CD4-positive, alpha-beta T cell (primary cell): Measurements from ENCODE around the gene PCK2. TPM values are rescaled to one million over a fixed set of nuclear protein-coding genes. Genes with fewer than 3 reads are reported as not detected.

ENCODE experiments used
- ATAC-seq: fragments of 200-7000 bp; cut with Tn5 transposase; one replicate; pipeline ENCODE4 v1.10.0; 2022; ENCODE audit warnings: mild to moderate bottlenecking; ENCODE audit not compliant: poor library complexity
- CTCF ChIA-PET: fragments of 350-600 bp; sonication (Branson Sonifier 250); formaldehyde crosslinking; loops from one replicate; lab custom pipeline; 2021; ENCODE audit warnings: antibody characterized with exemption, inconsistent platforms; lab: Charles Lee
- POLR2A ChIA-PET: fragments of 350-600 bp; sonication (Branson Sonifier 250); formaldehyde crosslinking; loops from one replicate; lab custom pipeline; 2021; ENCODE audit warnings: antibody characterized with exemption, inconsistent platforms; lab: Charles Lee
- DNase-seq, 14 experiments: peaks; one replicate each; pipeline ENCODE4 v3.0.0-alpha.2; 2013 to 2020; ENCODE audit warnings: mixed read lengths in 2 of 14
- H3K27ac ChIP-seq, 2 donors: one replicate each; pipeline versions ENCODE4 v1.5.1 to v1.7.0; 2013; ENCODE audit warnings: low read length in 2 of 2, low read depth in 1 of 2, mild to moderate bottlenecking in 1 of 2
- H3K27me3 ChIP-seq, 2 experiments: 1 replicate in 1 of 2; 2 replicates in 1 of 2; pipeline versions ENCODE4 v1.6.1 to v1.7.0; 2013; ENCODE audit warnings: low read length in 2 of 2, control low read depth in 1 of 2, mild to moderate bottlenecking in 1 of 2, moderate library complexity in 1 of 2; ENCODE audit not compliant: insufficient read depth in 2 of 2, control insufficient read depth in 1 of 2
- H3K36me3 ChIP-seq: one replicate; pipeline ENCODE4 v1.6.1; 2013; ENCODE audit warnings: low read length, control low read depth; ENCODE audit not compliant: insufficient read depth
- H3K4me1 ChIP-seq: one replicate; pipeline ENCODE4 v1.6.1; 2013; ENCODE audit warnings: low read length, control low read depth; ENCODE audit not compliant: insufficient read depth
- H3K4me3 ChIP-seq: one replicate; pipeline ENCODE4 v1.5.1; 2013; ENCODE audit warnings: mild to moderate bottlenecking, low read length, moderate library complexity
- H3K9me3 ChIP-seq, 2 experiments: 1 replicate in 1 of 2; 2 replicates in 1 of 2; pipeline versions ENCODE4 v1.6.1 to v1.7.0; 2013; ENCODE audit warnings: low read length in 2 of 2, mild to moderate bottlenecking in 2 of 2, control low read depth in 1 of 2, moderate library complexity in 1 of 2; ENCODE audit not compliant: control insufficient read depth in 1 of 2, insufficient read depth in 1 of 2
- H3K27ac Mint-ChIP-seq: one replicate; pipeline ENCODE4 v1.8.0; 2020; ENCODE audit warnings: mixed read lengths
- H3K27me3 Mint-ChIP-seq: one replicate; pipeline ENCODE4 v1.8.0; 2021; ENCODE audit warnings: mixed read lengths
- H3K36me3 Mint-ChIP-seq: one replicate; pipeline ENCODE4 v1.8.0; 2021; ENCODE audit warnings: low read depth, mixed read lengths
- H3K4me1 Mint-ChIP-seq: one replicate; pipeline ENCODE4 v1.8.0; 2021; ENCODE audit warnings: low read depth, mixed read lengths
- H3K4me3 Mint-ChIP-seq: one replicate; pipeline ENCODE4 v1.8.0; 2020; ENCODE audit warnings: mild to moderate bottlenecking, mixed read lengths
- H3K9me3 Mint-ChIP-seq: one replicate; pipeline ENCODE4 v1.8.0; 2020; ENCODE audit warnings: mixed read lengths
- intact Hi-C, 2 experiments: fragments of 100-400 bp; cut with DNase I in 1 of 2; cut with micrococcal nuclease in 1 of 2; formaldehyde crosslinking; loops; one replicate each; pipeline versions ENCODE4 v1.15.1 to v1.9.0; 2023 to 2025; cut with DNase I, micrococcal nuclease
- total RNA-seq, 174 experiments: library from RNA in 2 of 174; stranded (reverse) in 2 of 174; gene quantifications; one replicate each; pipeline ENCODE4 v1.2.3 and lab custom pipeline; 2021 to 2026
- TF ChIP-seq, protein P1 (sequence below): fragments of 200-600 bp; IDR thresholded peaks from one replicate; pipeline ENCODE4 v1.8.0; 2022; ENCODE audit warnings: antibody characterized with exemption, mild to moderate bottlenecking

PCK2 gene
- total RNA-seq, 2 experiments from 2014 or later, result 5.2 to 7.4 TPM

DNA sequence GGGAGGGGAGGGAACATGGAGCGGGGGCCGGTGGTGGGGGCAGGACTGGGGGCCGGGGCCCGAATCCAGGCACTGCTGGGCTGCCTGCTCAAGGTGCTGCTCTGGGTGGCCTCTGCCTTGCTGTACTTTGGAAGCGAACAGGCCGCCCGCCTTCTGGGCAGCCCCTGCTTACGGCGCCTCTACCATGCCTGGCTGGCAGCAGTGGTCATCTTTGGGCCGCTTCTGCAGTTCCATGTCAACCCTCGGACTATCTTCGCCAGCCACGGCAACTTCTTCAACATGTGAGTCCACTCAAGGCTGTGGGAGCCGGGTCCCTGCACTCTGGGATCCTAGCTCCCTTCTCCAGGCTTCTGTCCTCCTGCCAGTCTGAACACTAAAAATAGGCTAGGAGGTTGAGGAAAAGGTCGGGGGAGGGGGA is 37.4 kb downstream of the PCK2 start:
- DNase-seq (no peak), ATAC-seq (no peak)
- no peaks in the 10 kb centered on the region for H3K9me3 ChIP-seq
- Mint-ChIP-seq H3K36me3 (peaks cover 8% of the 10 kb centered on the region), H3K9me3 (no peaks in the 10 kb centered on the region), H3K4me1 (peaks cover 35% of the 10 kb centered on the region), H3K27ac (peak overlapping the region; percentile 91), H3K4me3 (no peak overlapping the region), H3K27me3 (no peaks in the 10 kb centered on the region)
- intact Hi-C loops, result no loop called here
- no peaks in the 10 kb centered on the region for H3K27me3 ChIP-seq
- no peaks in the 10 kb centered on the region for H3K36me3 ChIP-seq
- no peak overlapping the region for H3K27ac ChIP-seq
- ChIA-PET CTCF (interaction anchor here (1.5 kb wide), 1 partner anchor 30 kb away, joined by 5 read pairs; the partner anchor contains the start of gene IRF9), POLR2A (interaction anchor here (0.9 to 11.7 kb wide), 6 partner anchors 10 to 64 kb away, joined by 3 to 296 read pairs (median 14); partner anchors contain the start of genes DCAF11, EMC9, IRF9 and NRL)
- H3K4me3 ChIP-seq, result no peak overlapping the region
- peaks cover 28% of the 10 kb centered on the region for H3K4me1 ChIP-seq
- TF ChIP-seq, protein P1, sequence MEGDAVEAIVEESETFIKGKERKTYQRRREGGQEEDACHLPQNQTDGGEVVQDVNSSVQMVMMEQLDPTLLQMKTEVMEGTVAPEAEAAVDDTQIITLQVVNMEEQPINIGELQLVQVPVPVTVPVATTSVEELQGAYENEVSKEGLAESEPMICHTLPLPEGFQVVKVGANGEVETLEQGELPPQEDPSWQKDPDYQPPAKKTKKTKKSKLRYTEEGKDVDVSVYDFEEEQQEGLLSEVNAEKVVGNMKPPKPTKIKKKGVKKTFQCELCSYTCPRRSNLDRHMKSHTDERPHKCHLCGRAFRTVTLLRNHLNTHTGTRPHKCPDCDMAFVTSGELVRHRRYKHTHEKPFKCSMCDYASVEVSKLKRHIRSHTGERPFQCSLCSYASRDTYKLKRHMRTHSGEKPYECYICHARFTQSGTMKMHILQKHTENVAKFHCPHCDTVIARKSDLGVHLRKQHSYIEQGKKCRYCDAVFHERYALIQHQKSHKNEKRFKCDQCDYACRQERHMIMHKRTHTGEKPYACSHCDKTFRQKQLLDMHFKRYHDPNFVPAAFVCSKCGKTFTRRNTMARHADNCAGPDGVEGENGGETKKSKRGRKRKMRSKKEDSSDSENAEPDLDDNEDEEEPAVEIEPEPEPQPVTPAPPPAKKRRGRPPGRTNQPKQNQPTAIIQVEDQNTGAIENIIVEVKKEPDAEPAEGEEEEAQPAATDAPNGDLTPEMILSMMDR, result no peak

DNA sequence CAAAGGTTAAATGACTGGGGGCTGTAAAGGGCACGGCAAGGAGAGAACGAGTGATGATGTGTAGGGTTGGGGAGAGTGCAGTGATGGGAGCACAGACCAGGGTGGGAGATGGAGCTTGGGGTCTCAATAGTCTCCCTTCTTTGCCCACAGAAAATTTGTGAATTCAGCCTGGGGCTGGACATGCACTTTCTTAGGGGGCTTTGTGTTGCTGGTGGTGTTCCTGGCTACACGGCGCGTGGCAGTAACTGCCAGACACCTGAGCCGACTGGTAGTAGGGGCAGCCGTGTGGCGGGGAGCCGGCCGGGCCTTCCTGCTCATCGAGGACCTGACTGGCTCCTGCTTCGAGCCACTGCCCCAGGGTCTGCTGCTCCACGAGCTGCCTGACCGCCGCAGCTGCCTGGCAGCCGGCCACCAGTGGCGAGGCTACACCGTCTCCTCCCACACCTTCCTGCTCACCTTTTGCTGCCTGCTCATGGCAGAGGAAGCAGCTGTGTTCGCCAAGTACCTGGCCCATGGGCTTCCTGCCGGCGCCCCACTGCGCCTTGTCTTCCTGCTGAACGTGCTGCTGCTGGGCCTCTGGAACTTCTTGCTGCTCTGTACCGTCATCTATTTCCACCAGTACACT is 38.1 kb downstream of the PCK2 start:
- CTCF ChIA-PET, result interaction anchor here (1.5 to 1.6 kb wide), 2 partner anchors 29 to 111 kb away, joined by 3 to 5 read pairs; partner anchors contain the start of genes IRF9 and TINF2

DNA sequence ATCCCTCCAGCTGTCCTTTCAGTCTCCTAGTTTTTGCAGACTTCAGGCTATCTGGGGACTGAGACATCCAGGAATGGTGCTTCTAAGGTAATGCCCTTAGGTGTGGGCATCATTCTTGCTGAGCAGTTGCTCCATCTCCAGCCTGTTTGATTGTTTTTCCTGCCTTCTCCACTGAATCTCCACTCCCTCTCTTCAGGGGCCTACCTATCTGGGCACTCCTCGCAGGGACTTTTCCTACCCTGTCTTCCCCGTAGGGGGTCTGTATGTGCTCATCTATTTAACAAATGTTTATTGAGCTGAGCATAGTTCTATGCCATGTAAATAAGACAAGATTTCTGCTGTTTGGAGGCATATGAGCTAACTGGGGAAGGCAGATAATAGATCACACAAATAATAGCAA is 38.9 kb downstream of the PCK2 start:
- peak overlapping the region; percentile 47 to 75 for H3K27ac ChIP-seq
- H3K4me3 ChIP-seq, result no peak overlapping the region
- ATAC-seq (no peak), DNase-seq (no peak)
- H3K27ac Mint-ChIP-seq, result peak overlapping the region; percentile 91
- H3K4me1 Mint-ChIP-seq, result peaks cover 46% of the 10 kb centered on the region
- TF ChIP-seq, protein P1, result no peak
- no peaks in the 10 kb centered on the region for H3K9me3 ChIP-seq
- peaks cover 42% of the 10 kb centered on the region for H3K4me1 ChIP-seq
- no peaks in the 10 kb centered on the region for H3K9me3 Mint-ChIP-seq
- peaks cover 16% of the 10 kb centered on the region for H3K36me3 Mint-ChIP-seq
- no peaks in the 10 kb centered on the region for H3K27me3 Mint-ChIP-seq
- no peaks in the 10 kb centered on the region for H3K27me3 ChIP-seq
- peak overlapping the region; percentile 59 for H3K4me3 Mint-ChIP-seq
- intact Hi-C loops, result loop anchor here in 1 of 2 experiments (1.0 kb wide), 1 partner anchor 11 kb away; no protein-coding TSS in a partner anchor
- H3K36me3 ChIP-seq, result peaks cover 10% of the 10 kb centered on the region
- ChIA-PET POLR2A (interaction anchor here (0.7 to 11.7 kb wide), 7 partner anchors 8 to 1037 kb away, joined by 3 to 296 read pairs (median 13); partner anchors contain the start of genes DCAF11, EMC9, IRF9 and NRL), CTCF (interaction anchor here (1.5 to 1.6 kb wide), 2 partner anchors 28 to 110 kb away, joined by 3 to 5 read pairs; partner anchors contain the start of genes IRF9 and TINF2)

More for the DNA sequence above, 38.1 kb downstream of the PCK2 start:
- DNase-seq (peak in 11 of 14 experiments; percentile 12 to 70 (median 43)), ATAC-seq (no peak)
- Mint-ChIP-seq H3K4me3 (peak overlapping the region; percentile 59), H3K4me1 (peaks cover 41% of the 10 kb centered on the region), H3K27me3 (no peaks in the 10 kb centered on the region), H3K36me3 (peaks cover 15% of the 10 kb centered on the region), H3K27ac (peak overlapping the region; percentile 91), H3K9me3 (no peaks in the 10 kb centered on the region)
- Histone ChIP-seq H3K4me3 (peak overlapping the region; percentile 13), H3K4me1 (peaks cover 34% of the 10 kb centered on the region), H3K27ac (peak overlapping the region; percentile 47 to 75), H3K27me3 (no peaks in the 10 kb centered on the region), H3K36me3 (peaks cover 2% of the 10 kb centered on the region), H3K9me3 (no peaks in the 10 kb centered on the region)
- intact Hi-C loops, result loop anchor here in 1 of 2 experiments (1.0 kb wide), 1 partner anchor 10 kb away; no protein-coding TSS in a partner anchor
- POLR2A ChIA-PET, result interaction anchor here (0.9 to 11.7 kb wide), 8 partner anchors 9 to 63 kb away, joined by 3 to 296 read pairs (median 8); partner anchors contain the start of genes DCAF11, EMC9, IRF9 and NRL
- TF ChIP-seq, protein P1, result no peak
